ENCODE results near the gene CEL. TPM values are rescaled to one million over a fixed set of nuclear protein-coding genes. Genes with fewer than 3 reads are reported as not detected.

The CEL gene
- total RNA-seq, 3 donors from 2014 or later: 0.87 to 1.6 (median 1.4) TPM

DNA sequence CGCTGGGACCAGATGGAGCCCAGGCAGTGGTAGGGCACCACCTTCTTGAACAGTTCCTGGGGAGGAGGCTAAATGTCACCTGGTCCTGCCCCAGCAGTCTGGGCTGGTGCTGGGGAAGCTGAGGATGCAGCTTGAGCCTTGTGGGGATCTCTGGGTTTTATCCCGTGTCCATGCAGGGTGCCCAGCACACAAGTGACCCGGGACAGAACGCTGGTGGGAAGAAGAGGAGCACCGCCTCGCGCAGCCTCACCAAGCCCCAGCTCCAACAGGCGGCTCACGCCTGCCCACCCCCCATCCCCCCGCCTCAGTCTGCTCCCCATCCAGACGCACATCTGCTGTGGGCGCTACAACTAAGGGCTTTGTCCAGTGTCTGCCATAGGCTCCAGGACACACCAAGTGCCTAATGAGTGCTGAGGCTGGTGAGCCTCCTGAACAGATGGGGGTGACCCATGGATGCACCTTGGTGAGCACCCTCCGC lies 45.5 kb downstream of the CEL start:
- intact Hi-C loops (cut with DNase I, micrococcal nuclease): no loop called here
- no peaks in the 10 kb centered on the region for H3K9me3 ChIP-seq
- DNase-seq (peak in 2 of 3 donors; percentile 19 to 33), ATAC-seq (no peak)
- TF ChIP-seq, protein P1, sequence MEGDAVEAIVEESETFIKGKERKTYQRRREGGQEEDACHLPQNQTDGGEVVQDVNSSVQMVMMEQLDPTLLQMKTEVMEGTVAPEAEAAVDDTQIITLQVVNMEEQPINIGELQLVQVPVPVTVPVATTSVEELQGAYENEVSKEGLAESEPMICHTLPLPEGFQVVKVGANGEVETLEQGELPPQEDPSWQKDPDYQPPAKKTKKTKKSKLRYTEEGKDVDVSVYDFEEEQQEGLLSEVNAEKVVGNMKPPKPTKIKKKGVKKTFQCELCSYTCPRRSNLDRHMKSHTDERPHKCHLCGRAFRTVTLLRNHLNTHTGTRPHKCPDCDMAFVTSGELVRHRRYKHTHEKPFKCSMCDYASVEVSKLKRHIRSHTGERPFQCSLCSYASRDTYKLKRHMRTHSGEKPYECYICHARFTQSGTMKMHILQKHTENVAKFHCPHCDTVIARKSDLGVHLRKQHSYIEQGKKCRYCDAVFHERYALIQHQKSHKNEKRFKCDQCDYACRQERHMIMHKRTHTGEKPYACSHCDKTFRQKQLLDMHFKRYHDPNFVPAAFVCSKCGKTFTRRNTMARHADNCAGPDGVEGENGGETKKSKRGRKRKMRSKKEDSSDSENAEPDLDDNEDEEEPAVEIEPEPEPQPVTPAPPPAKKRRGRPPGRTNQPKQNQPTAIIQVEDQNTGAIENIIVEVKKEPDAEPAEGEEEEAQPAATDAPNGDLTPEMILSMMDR (IDR thresholded peaks at IDR 0.05): no peak
- no peak overlapping the region for H3K4me3 ChIP-seq
- H3K4me1 ChIP-seq (ENCODE audit: low read depth): peaks cover 6% of the 10 kb centered on the region
- H3K36me3 ChIP-seq (ENCODE audit: low read depth): peaks cover 7% of the 10 kb centered on the region

DNA sequence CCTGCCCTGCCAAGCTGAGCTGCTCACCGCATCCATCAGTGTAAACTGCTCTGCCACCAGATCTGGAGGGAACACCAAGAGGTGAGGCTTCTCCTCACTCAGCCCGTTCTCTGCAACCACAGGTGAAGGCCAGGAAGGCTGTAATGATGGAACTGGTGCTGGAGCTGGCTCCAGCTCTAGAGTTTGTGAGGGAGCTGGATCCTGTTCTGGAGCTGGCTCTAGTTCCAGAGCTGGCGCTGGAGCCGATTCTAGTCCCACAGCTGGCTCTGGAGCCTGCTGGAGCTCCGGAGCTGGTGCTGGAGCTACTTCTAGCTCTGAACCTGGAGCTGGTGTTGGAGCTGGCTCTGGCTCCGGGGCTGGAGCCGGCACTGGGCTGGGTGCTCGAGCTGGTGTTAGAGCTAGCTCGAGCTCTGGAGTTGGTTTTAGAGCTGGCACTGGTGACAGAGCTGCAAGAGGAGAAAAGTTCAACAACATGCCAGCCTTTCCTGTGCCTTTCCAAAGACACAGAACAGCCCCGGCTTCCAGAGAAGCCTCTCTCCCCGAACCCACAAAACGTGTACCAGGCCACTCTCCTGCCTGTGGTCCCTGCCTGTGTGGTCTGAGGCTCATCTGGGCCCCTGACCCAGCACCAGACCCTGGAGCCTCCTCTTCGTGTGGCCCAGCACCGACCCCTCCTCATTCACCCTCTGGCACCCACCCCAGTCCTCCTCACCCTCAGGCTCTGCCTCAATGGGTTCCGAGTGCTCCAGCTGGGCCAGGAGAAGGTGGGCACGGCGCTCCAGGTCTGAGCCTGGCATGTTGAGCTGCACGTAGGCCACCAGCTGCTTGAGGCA lies 46.4 kb downstream of the CEL start:
- no peak overlapping the region for H3K4me3 ChIP-seq
- DNase-seq: peak in 1 of 3 donors; percentile 33
- no peak for ATAC-seq
- H3K36me3 ChIP-seq (ENCODE audit: low read depth): peaks cover 7% of the 10 kb centered on the region
- TF ChIP-seq, protein P1 (IDR thresholded peaks at IDR 0.05): no peak
- intact Hi-C loops (cut with DNase I, micrococcal nuclease): no loop called here
- H3K4me1 ChIP-seq (ENCODE audit: low read depth): peaks cover 9% of the 10 kb centered on the region
- H3K9me3 ChIP-seq: no peaks in the 10 kb centered on the region

DNA sequence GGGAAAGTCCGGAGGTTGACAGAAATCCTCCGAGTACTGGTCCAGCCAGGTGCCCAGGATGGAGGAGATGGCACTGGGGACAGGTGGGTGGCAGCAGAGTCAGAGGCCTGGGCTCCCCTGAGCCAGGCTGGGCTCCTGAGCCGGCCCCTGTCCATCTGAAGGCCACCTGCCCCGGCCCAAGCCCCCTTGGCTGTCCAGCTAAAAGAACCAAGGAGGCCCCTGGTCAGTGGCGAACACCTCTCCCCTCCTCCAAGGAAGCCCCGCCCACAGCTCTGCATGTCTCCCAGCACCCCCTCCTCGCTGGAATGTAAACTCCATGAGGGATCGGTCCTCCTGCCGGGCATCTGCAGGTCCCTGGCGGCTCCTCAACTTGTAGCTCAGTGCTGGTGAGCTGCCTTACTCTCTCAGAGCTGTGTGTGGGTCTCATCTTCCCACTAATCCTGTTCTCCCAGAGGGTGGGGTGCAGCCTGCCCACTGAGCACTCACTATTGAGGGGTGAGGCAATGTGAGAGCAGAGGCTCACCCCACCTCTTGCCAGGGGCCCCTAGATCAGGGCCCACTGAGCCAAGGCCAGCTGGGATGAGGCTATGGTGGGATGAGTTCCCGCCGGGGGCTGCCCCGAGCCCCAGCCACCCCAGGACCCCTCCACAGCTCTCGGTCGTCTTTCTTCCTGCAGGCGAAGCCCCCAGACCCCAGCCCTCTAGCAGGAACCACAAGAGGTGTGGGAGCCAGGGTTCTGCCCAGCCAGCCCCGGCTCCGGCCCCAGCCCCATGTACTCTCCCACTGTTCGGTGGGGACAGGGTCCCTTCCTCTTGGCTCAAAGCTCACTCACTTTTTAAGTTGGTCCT lies 47.2 kb downstream of the CEL start:
- H3K9me3 ChIP-seq: no peaks in the 10 kb centered on the region
- H3K36me3 ChIP-seq (ENCODE audit: low read depth): peaks cover 7% of the 10 kb centered on the region
- DNase-seq (peak in 2 of 3 donors; percentile 18 to 43), ATAC-seq (no peak)
- H3K4me1 ChIP-seq (ENCODE audit: low read depth): peaks cover 12% of the 10 kb centered on the region
- H3K4me3 ChIP-seq: no peak overlapping the region
- intact Hi-C loops (cut with DNase I, micrococcal nuclease): no loop called here
- TF ChIP-seq, protein P1 (IDR thresholded peaks at IDR 0.05): no peak

DNA sequence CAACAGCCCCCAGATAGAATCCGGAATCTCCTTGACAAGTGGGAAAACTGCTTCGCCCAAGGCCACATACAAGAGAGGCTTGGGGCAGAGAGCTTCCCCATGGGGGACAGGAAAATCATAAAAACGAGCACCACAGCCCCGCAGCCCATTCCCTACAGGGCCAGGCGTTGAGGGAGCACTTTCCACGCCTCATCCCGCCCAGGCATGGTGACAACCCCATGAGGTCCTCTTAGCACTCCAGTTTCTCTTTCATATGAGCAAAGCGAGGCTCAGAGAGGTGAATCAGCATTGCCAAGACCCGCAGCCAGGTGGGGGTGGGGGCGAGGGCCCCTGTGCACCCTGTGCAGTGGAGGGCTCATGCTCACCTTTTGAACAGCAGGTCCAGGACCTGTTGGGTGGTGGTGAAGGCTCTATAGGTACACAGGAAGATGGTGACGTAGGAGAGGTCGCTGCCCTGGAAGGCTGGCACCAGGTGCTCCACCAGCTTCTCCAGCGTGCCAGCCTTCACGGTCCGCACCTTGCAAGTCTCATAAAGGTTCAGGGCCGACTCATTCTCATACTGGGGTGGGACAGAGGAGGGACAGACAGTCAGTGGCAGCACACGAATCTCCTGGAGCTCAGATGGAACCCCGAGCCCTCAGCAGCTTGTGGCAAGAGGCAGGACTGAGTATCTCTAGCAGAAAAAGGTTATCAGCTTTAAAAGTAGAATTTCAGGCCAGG lies 48.3 kb downstream of the CEL start:
- Histone ChIP-seq H3K9me3 (no peaks in the 10 kb centered on the region), H3K4me3 (no peak overlapping the region), H3K4me1 (ENCODE audit: low read depth) (peaks cover 22% of the 10 kb centered on the region), H3K36me3 (ENCODE audit: low read depth) (peaks cover 7% of the 10 kb centered on the region)
- intact Hi-C loops (cut with DNase I, micrococcal nuclease): no loop called here
- ATAC-seq (no peak), DNase-seq (peak in 1 of 3 donors; percentile 30)
- TF ChIP-seq, protein P1 (IDR thresholded peaks at IDR 0.05): no peak

Data from mucosa of descending colon (tissue), 3 donors.